ENCODE measurements around the gene PDZD4.

GRCh38 chrX:153870791-153871360, 40.5 kb upstream of the PDZD4 start:
- TF ChIP-seq ZBTB7A (IDR thresholded peaks at IDR 0.05; ENCODE audit: borderline replicate concordance, control insufficient read depth, low read depth, low read length) (no peak), ELF1 (tag; IDR thresholded peaks at IDR 0.05) (no peak), MXI1 (IDR thresholded peaks at IDR 0.05; ENCODE audit: low read depth, low read length) (no peak), EZH2 (IDR thresholded peaks at IDR 0.05; ENCODE audit: borderline replicate concordance, low read depth, low read length) (no peak), E2F5 (CRISPR knock-in tag; IDR thresholded peaks at IDR 0.05) (no peak), CTCF (IDR thresholded peaks at IDR 0.05 in 2 of 3, conservative IDR thresholded peaks at IDR 0.05 in 1 of 3; ENCODE audit: insufficient read depth in 2 of 3, low read depth in 1 of 3, low read length in 3 of 3) (peak in 2 of 3 experiments; percentile 26 to 42; a peak in 2 of 6 replicates), ZNF253 (CRISPR knock-in tag; conservative IDR thresholded peaks at IDR 0.05) (no peak), ELK1 (CRISPR knock-in tag; IDR thresholded peaks at IDR 0.05) (no peak), ESRRA (IDR thresholded peaks at IDR 0.05; ENCODE audit: borderline replicate concordance, low read depth) (no peak), JUND (IDR thresholded peaks at IDR 0.05; ENCODE audit: borderline replicate concordance, low read depth, low read length) (no peak), JUND (tag; IDR thresholded peaks at IDR 0.05; ENCODE audit: borderline replicate concordance, low read depth, low read length) (no peak), ZBTB33 (CRISPR knock-in tag; IDR thresholded peaks at IDR 0.05) (no peak), EHMT2 (IDR thresholded peaks at IDR 0.05) (no peak), NONO (IDR thresholded peaks at IDR 0.05; ENCODE audit: low read depth in 2 of 2, low read length in 1 of 2) (no peak)

Measured in K562 (cell line).